Stimulated activated CD8-positive, alpha-beta memory T cell treated with anti-CD3 and anti-CD28 coated beads, Interleukin-2, amount 100 ng/mL, for 48 hours (primary cell): ENCODE measurements around the gene LZIC.
A peak's percentile ranks its signal among the peaks of the same experiment; 100 is the strongest.
"Not testable (repeated sequence)": the region's sequence is repeated elsewhere in the genome, so short reads cannot be mapped to it uniquely, and the experiment has no call there.

Experiments used
- DNase-seq, 2 donors: peaks; one replicate each; pipeline ENCODE4 v3.0.0-alpha.2; 2020; ENCODE audit warnings: low read depth in 2 of 2

Gene LZIC

GRCh38 chr1:9942939-9943788, at the start of gene LZIC, which contains the start of gene NMNAT1:
Gene LZIC, minus strand, starts transcription at chr1:9943391. Its CDS starts 6,772 bp downstream, at chr1:9936619.
Gene NMNAT1, plus strand, starts transcription at chr1:9943475. Its CDS starts 28,599 bp downstream, at chr1:9972074.
- peak; percentile 90 to 92 for DNase-seq

- DNase-seq, result no peak
These were observed 49.7 kb upstream of the LZIC start for GRCh38 chr1:9992910-9993309.

GRCh38 chr1:9990944-9991343, 47.8 kb upstream of the LZIC start:
- no peak for DNase-seq

DNA sequence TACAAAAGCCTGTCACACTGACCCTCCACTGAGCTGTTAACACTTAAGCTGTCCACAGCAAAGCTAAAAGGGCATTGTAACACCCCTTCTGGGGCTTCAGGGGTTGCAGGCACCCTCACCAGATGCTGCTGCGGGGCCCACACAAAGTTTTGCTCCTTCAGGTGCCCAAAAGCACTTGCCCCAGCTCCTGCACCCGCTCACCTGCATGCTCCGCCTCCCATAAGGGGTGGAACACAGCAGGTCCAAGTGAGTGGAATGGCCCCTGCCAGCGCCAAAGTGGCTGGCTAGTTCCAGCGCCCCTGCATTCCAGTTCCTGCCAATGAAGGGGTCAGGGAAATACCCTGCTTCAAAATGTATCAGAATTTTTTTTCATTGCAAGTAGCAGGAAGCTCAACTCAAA, 46.6 kb upstream of the LZIC start:
- no peak for DNase-seq

DNA sequence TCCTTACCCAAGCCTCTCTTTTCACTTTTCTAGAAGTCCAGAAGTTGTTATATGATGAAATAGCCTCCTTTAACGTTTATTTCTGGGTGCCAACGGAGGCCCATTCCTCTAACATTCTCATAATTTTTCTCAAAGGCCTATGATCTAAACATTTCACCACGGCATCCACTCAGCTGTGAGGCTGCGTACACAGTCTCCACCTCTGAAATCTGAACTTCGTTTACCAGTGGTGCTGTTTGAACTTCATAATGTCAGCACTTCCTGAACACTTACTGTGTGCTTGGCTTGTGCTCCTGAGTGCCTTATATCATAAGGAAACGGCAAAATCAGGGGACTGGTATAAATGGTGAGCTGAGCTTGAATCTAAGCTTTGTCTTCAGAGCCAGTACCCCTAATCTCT, 41.8 kb upstream of the LZIC start:
- DNase-seq, result no peak

GRCh38 chr1:9984253-9984652, 41.1 kb upstream of the LZIC start:
- no peak for DNase-seq

GRCh38 chr1:9960706-9961562, 17.7 kb upstream of the LZIC start:
- no peak for DNase-seq

DNA sequence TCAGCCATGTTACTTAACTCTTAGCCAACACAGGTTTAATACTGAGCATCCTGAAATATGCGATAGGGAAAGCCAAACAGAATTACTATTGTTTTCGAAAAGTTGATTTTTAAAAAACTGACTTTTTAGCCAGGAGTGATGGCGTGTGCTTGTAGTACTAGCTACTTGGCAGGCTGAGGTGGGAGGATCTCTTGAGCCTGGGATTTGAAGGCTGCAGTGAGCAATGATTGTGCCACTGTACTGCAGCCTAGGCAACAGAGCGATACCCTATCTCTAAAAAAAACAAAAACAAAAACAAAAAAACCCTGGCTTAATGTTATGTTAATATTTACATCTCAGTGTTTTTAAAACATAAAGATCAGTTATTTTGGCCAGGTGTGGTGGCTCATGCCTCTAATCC, 16.8 kb upstream of the LZIC start:
- no peak for DNase-seq

DNA sequence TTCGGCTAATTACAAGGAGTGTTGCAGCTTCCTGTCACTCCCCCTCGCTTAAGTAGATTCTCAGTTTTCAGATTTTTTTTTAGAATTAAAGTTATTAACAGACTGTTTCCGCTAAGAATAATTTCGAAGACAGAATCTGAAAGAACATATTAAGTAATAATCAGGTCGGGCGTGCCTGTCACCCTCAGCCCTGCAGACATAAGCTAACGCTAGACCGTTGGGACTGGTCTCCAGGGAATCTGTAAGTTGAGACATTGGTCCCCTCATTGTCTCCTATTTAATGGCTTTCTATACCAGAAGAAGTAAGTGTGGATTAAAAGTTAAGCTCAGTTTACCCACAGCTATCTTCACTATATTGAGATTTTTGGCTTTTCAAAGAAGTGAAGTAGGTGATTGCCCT, 14.5 kb upstream of the LZIC start:
- DNase-seq, result no peak

DNA sequence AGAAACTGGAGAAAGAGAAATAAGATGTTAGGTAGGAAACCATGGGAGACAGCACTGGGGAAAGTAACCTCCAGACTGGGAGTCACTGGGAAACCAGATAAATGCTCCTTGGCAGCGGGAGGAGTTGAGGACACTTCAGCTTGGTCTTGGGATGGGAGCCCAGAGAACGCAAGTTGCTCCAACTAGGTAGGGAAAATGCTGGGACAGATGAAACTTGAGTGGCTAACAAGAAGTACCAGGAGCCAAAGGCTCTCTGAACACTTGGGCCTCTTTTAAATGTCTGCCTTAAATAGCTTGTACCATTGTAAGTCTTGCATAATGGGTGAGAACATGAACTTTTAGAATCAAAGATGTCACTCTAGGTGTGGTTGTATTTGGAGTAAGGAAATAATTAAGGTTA, 3.1 kb upstream of the LZIC start:
- no peak for DNase-seq

DNA sequence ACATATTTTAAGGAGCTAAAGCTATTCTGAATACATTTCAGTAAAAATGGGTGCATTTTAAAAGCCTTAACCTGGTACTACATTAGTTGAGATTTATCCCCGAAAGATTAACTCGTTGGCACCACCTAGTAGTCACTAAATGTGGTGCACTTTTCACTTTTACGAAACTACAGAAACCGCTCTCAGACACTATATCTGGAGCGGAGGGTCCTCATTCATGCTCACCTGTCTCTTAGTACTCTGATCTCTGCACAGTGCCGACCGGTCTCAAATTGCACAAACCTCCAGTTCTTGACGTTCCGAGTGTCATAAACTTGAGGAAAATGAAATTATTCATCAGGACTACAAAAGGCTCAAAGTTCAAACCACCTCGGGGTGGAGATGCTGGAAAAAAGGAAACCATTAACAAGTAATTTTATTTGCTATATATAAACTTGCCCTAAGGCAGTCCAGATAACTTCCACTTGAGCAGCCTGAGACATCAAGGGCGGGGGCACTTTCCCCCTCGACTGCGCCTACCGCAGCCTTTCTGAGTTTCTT, 722 bp downstream of the LZIC start:
- DNase-seq, result no peak

- no peak for DNase-seq
These were observed 13.5 kb downstream of the LZIC start for GRCh38 chr1:9929431-9930385.

DNA sequence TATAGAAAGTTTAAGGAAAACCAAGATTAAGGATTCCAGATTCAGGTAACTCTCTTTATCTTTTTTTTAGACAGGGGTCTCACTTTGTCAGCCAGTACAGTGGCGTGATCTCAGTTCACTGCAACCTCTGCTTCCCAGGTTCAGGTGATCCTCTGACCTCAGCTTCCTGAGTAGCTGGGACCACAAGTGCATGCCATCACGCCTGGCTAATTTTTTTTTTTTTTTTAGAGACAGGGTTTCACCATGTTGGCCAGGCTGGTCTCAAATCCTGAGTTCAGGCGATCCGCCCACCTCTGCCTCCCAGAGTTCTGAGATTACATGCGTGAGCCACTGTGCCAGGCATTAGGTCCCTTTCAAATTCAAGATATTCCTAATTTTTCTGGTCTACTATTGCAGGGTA, 15.9 kb downstream of the LZIC start:
- DNase-seq, result no peak

DNA sequence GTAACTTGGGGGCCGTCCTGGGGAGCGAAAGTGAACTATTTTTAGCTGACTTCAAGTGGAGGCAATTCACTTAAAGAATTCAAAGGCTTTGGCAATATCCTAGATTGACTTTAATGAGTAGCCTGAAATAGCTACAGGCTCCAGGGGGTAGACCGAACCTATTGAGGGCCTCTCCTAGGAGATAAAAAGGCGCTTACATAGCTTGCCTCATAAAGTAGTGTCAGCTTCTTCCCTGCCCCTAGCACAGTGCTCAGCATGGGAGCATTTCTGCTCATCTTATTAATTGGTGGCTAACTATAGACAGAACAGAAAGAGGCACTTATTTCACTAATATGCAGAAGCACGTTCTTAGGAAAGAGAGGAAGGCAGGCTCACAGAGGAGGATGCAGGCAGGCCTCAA, 20.8 kb downstream of the LZIC start:
- DNase-seq, result no peak

- DNase-seq, result no peak
These were observed 22.6 kb downstream of the LZIC start for GRCh38 chr1:9920606-9921005.

- no peak for DNase-seq
These were observed 25.3 kb downstream of the LZIC start for GRCh38 chr1:9917901-9918300.

GRCh38 chr1:9917495-9917894, 25.7 kb downstream of the LZIC start:
- not testable (repeated sequence) for DNase-seq

DNA sequence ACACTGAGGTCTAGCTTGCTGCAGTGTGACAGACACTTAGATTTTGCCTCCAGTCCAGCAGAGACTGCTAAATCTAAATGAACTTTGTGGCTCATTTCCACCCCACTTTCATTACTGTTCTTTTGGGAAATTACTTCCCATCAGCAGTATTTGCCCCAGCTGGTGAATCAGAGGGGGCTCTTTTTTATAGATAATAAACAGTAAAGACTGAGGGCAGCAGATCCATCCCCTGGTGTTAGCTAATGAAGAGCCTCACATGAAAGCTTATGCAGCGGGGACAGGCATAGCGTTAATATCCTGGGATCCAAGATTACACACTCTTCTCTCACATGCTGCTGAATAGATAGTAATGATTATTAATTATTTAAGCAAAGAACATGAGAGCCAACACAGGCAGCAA, 26.7 kb downstream of the LZIC start:
- DNase-seq, result no peak

- DNase-seq, result no peak
These were observed 28.6 kb downstream of the LZIC start for GRCh38 chr1:9914610-9914937.

DNA sequence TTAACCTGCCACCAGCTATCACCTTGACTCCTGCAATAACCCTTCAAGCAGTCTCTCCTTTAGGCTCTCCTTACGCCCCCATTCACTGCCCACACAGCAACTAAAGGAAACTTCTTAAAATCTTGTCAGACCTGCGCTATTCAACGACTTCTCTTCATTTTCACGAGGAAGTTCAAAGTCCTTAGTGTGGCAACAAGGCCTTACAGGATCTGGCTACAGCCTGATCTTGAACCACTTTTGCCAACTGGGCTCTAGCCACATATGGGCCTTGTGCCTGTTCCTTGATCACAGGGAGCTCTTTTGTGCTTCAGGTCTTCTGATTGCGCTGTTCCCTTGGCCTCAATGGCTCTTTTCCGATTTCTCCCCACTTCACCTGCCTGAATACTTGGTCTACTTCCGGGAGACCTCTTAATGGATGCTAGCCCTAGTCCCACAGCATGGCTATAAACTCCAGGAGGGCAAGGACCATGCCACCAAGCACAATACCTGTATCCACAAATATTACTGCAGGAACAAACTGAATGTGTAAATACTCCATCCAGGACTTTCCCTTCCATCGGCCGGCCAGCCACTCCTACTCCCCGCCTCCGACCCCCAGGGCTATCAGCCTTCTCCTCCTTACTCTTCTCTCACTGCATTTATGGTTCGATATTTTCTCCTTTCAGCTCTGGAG, 30.8 kb downstream of the LZIC start:
- no peak for DNase-seq
